Measurements from ENCODE around the gene ALDH1L2. TPM values are rescaled to one million over a fixed set of nuclear protein-coding genes. Genes with fewer than 3 reads are reported as not detected.

The ALDH1L2 gene
- total RNA-seq, 2 donors from 2014 or later = 1.3 to 2.2 TPM

- Histone ChIP-seq H3K4me1 (no peaks in the 10 kb centered on the region), H3K4me3 (no peak overlapping the region), H3K27ac (no peak overlapping the region), H3K9me3 (no peaks in the 10 kb centered on the region), H3K9ac (ENCODE audit: low read depth in 2 of 2, low read length in 2 of 2) (no peak overlapping the region), H3K27me3 (no peaks in the 10 kb centered on the region), H3K36me3 (no peaks in the 10 kb centered on the region)
- no peak for DNase-seq
- intact Hi-C loops (cut with DNase I) = no loop called here
- TF ChIP-seq, protein P1, sequence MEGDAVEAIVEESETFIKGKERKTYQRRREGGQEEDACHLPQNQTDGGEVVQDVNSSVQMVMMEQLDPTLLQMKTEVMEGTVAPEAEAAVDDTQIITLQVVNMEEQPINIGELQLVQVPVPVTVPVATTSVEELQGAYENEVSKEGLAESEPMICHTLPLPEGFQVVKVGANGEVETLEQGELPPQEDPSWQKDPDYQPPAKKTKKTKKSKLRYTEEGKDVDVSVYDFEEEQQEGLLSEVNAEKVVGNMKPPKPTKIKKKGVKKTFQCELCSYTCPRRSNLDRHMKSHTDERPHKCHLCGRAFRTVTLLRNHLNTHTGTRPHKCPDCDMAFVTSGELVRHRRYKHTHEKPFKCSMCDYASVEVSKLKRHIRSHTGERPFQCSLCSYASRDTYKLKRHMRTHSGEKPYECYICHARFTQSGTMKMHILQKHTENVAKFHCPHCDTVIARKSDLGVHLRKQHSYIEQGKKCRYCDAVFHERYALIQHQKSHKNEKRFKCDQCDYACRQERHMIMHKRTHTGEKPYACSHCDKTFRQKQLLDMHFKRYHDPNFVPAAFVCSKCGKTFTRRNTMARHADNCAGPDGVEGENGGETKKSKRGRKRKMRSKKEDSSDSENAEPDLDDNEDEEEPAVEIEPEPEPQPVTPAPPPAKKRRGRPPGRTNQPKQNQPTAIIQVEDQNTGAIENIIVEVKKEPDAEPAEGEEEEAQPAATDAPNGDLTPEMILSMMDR (IDR thresholded peaks at IDR 0.05) = no peak
Observed at GRCh38 chr12:105047308-105047707, 37.0 kb downstream of the ALDH1L2 start.

- Histone ChIP-seq H3K27ac (no peak overlapping the region), H3K36me3 (no peaks in the 10 kb centered on the region), H3K4me1 (no peaks in the 10 kb centered on the region), H3K4me3 (no peak overlapping the region), H3K9me3 (no peaks in the 10 kb centered on the region), H3K27me3 (no peaks in the 10 kb centered on the region), H3K9ac (ENCODE audit: low read depth in 2 of 2, low read length in 2 of 2) (no peak overlapping the region)
- TF ChIP-seq, protein P1 (IDR thresholded peaks at IDR 0.05) = no peak
- no peak for DNase-seq
- intact Hi-C loops (cut with DNase I) = no loop called here
Observed at GRCh38 chr12:105041186-105041585, 43.1 kb downstream of the ALDH1L2 start.

DNA sequence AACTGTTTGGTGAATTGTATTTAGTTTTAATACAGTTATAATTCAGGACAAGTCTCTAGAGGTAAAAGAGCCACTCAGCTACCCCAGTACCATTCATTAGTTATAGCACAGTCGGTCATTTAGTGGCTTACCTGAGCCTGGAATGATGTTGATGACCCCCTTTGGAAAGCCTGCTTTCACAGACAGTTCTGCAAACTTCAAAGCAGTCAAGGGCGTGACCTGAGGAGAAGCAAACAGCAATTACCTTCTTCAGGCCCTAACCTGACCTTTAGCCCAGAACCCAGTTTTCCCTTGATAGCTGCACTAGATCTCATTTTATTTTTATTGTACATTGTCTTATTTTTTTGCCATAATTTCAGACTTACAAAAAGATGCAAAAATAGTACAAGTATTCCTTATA, 43.8 kb downstream of the ALDH1L2 start:
- Histone ChIP-seq H3K9ac (ENCODE audit: low read depth in 2 of 2, low read length in 2 of 2) (no peak overlapping the region), H3K27ac (no peak overlapping the region), H3K27me3 (no peaks in the 10 kb centered on the region), H3K4me3 (no peak overlapping the region), H3K9me3 (no peaks in the 10 kb centered on the region), H3K4me1 (no peaks in the 10 kb centered on the region), H3K36me3 (no peaks in the 10 kb centered on the region)
- intact Hi-C loops (cut with DNase I) = no loop called here
- peak; percentile 39 for DNase-seq
- TF ChIP-seq, protein P1 (IDR thresholded peaks at IDR 0.05) = no peak

DNA sequence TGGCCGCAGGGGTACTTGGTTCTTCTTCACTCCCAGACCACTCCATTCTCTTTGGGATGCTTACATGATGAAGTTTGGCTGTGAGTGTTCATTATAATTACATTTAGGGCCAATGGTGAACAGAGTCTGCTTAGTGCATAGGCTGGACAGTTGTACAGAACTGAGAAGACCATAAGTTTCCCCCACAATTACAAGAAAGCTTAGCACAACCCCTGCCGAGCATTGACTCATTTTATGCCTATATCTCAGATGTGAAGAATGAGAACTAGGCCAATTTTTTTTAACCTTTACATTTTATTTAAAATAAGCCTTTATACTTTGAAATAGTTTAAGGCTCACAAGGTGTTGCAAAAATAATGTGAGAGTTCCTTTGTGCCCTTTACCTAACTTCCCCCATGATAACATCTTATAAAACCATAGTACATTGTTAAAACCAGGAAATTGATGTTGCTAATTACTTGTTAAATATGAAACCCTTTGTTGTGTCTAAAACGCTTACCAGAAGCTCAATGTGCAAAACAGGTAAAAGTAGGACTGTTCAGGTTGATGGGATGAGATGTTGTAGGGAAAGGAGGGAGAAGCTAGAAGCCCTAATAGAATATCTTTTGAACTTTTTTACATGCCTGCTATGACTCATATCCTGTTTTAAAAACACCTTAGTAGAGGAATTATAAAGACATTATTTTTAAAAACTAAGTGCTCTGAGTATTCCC, 47.2 kb downstream of the ALDH1L2 start:
- TF ChIP-seq, protein P1 (IDR thresholded peaks at IDR 0.05) = no peak
- no peak for DNase-seq
- Histone ChIP-seq H3K4me1 (no peaks in the 10 kb centered on the region), H3K9me3 (no peaks in the 10 kb centered on the region), H3K27me3 (no peaks in the 10 kb centered on the region), H3K27ac (no peak overlapping the region), H3K9ac (ENCODE audit: low read depth in 2 of 2, low read length in 2 of 2) (no peak overlapping the region), H3K4me3 (no peak overlapping the region), H3K36me3 (no peaks in the 10 kb centered on the region)
- intact Hi-C loops (cut with DNase I) = no loop called here

- Histone ChIP-seq H3K4me3 (no peak overlapping the region), H3K9me3 (no peaks in the 10 kb centered on the region), H3K4me1 (no peaks in the 10 kb centered on the region), H3K9ac (ENCODE audit: low read depth in 2 of 2, low read length in 2 of 2) (no peak overlapping the region), H3K36me3 (no peaks in the 10 kb centered on the region), H3K27me3 (no peaks in the 10 kb centered on the region), H3K27ac (no peak overlapping the region)
- TF ChIP-seq, protein P1 (IDR thresholded peaks at IDR 0.05) = no peak
- DNase-seq = no peak
- intact Hi-C loops (cut with DNase I) = no loop called here
Observed at GRCh38 chr12:105033851-105034250, 50.4 kb downstream of the ALDH1L2 start.

All from colonic mucosa (tissue), 4 donors.